ENCODE results near the gene RAB37. TPM values are rescaled to one million over a fixed set of nuclear protein-coding genes. Genes with fewer than 3 reads are reported as not detected.

Gene RAB37
- total and polyA plus RNA-seq, 9 of the 15 experiments (the other 6 are each of a cell fraction or from before 2014, with no cell fraction given): 0.03 to 0.27 (median 0.11) TPM; not detected in 4

DNA sequence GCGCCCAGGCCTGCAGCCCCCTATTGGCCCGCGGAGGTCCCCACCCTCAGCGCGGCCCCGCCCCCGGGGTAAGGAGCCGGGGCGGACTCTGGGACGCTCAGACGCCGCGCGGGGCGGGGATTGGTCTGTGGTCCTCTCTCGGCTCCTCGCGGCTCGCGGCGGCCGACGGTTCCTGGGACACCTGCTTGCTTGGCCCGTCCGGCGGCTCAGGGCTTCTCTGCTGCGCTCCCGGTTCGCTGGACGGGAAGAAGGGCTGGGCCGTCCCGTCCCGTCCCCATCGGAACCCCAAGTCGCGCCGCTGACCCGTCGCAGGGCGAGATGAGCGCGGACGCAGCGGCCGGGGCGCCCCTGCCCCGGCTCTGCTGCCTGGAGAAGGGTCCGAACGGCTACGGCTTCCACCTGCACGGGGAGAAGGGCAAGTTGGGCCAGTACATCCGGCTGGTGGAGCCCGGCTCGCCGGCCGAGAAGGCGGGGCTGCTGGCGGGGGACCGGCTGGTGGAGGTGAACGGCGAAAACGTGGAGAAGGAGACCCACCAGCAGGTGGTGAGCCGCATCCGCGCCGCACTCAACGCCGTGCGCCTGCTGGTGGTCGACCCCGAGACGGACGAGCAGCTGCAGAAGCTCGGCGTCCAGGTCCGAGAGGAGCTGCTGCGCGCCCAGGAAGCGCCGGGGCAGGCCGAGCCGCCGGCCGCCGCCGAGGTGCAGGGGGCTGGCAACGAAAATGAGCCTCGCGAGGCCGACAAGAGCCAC, 11.6 kb downstream of the RAB37 start, which contains the start of gene NHERF1 (continued):
- TF ChIP-seq, protein P1, sequence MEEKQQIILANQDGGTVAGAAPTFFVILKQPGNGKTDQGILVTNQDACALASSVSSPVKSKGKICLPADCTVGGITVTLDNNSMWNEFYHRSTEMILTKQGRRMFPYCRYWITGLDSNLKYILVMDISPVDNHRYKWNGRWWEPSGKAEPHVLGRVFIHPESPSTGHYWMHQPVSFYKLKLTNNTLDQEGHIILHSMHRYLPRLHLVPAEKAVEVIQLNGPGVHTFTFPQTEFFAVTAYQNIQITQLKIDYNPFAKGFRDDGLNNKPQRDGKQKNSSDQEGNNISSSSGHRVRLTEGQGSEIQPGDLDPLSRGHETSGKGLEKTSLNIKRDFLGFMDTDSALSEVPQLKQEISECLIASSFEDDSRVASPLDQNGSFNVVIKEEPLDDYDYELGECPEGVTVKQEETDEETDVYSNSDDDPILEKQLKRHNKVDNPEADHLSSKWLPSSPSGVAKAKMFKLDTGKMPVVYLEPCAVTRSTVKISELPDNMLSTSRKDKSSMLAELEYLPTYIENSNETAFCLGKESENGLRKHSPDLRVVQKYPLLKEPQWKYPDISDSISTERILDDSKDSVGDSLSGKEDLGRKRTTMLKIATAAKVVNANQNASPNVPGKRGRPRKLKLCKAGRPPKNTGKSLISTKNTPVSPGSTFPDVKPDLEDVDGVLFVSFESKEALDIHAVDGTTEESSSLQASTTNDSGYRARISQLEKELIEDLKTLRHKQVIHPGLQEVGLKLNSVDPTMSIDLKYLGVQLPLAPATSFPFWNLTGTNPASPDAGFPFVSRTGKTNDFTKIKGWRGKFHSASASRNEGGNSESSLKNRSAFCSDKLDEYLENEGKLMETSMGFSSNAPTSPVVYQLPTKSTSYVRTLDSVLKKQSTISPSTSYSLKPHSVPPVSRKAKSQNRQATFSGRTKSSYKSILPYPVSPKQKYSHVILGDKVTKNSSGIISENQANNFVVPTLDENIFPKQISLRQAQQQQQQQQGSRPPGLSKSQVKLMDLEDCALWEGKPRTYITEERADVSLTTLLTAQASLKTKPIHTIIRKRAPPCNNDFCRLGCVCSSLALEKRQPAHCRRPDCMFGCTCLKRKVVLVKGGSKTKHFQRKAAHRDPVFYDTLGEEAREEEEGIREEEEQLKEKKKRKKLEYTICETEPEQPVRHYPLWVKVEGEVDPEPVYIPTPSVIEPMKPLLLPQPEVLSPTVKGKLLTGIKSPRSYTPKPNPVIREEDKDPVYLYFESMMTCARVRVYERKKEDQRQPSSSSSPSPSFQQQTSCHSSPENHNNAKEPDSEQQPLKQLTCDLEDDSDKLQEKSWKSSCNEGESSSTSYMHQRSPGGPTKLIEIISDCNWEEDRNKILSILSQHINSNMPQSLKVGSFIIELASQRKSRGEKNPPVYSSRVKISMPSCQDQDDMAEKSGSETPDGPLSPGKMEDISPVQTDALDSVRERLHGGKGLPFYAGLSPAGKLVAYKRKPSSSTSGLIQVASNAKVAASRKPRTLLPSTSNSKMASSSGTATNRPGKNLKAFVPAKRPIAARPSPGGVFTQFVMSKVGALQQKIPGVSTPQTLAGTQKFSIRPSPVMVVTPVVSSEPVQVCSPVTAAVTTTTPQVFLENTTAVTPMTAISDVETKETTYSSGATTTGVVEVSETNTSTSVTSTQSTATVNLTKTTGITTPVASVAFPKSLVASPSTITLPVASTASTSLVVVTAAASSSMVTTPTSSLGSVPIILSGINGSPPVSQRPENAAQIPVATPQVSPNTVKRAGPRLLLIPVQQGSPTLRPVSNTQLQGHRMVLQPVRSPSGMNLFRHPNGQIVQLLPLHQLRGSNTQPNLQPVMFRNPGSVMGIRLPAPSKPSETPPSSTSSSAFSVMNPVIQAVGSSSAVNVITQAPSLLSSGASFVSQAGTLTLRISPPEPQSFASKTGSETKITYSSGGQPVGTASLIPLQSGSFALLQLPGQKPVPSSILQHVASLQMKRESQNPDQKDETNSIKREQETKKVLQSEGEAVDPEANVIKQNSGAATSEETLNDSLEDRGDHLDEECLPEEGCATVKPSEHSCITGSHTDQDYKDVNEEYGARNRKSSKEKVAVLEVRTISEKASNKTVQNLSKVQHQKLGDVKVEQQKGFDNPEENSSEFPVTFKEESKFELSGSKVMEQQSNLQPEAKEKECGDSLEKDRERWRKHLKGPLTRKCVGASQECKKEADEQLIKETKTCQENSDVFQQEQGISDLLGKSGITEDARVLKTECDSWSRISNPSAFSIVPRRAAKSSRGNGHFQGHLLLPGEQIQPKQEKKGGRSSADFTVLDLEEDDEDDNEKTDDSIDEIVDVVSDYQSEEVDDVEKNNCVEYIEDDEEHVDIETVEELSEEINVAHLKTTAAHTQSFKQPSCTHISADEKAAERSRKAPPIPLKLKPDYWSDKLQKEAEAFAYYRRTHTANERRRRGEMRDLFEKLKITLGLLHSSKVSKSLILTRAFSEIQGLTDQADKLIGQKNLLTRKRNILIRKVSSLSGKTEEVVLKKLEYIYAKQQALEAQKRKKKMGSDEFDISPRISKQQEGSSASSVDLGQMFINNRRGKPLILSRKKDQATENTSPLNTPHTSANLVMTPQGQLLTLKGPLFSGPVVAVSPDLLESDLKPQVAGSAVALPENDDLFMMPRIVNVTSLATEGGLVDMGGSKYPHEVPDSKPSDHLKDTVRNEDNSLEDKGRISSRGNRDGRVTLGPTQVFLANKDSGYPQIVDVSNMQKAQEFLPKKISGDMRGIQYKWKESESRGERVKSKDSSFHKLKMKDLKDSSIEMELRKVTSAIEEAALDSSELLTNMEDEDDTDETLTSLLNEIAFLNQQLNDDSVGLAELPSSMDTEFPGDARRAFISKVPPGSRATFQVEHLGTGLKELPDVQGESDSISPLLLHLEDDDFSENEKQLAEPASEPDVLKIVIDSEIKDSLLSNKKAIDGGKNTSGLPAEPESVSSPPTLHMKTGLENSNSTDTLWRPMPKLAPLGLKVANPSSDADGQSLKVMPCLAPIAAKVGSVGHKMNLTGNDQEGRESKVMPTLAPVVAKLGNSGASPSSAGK (IDR thresholded peaks at IDR 0.05): no peak; the same call in 1 of the 2 replicates
- peak; percentile 51 for TF ChIP-seq RBBP5 (IDR thresholded peaks at IDR 0.05; ENCODE audit: borderline replicate concordance, insufficient read depth, low read length, poor library complexity, severe bottlenecking)
- TF ChIP-seq, protein P2, sequence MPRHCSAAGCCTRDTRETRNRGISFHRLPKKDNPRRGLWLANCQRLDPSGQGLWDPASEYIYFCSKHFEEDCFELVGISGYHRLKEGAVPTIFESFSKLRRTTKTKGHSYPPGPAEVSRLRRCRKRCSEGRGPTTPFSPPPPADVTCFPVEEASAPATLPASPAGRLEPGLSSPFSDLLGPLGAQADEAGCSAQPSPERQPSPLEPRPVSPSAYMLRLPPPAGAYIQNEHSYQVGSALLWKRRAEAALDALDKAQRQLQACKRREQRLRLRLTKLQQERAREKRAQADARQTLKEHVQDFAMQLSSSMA (CRISPR knock-in tag; IDR thresholded peaks at IDR 0.05): no peak
- peak; percentile 60 to 78 for TF ChIP-seq MAZ (CRISPR knock-in tag; conservative IDR thresholded peaks at IDR 0.05 in 1 of 2, IDR thresholded peaks at IDR 0.05 in 1 of 2)
- TF ChIP-seq, protein P3, sequence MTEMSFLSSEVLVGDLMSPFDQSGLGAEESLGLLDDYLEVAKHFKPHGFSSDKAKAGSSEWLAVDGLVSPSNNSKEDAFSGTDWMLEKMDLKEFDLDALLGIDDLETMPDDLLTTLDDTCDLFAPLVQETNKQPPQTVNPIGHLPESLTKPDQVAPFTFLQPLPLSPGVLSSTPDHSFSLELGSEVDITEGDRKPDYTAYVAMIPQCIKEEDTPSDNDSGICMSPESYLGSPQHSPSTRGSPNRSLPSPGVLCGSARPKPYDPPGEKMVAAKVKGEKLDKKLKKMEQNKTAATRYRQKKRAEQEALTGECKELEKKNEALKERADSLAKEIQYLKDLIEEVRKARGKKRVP (CRISPR knock-in tag; IDR thresholded peaks at IDR 0.05): no peak
- TF ChIP-seq HDAC6 (IDR thresholded peaks at IDR 0.05; ENCODE audit: low read depth, low read length): no peak
- TF ChIP-seq, protein P4, sequence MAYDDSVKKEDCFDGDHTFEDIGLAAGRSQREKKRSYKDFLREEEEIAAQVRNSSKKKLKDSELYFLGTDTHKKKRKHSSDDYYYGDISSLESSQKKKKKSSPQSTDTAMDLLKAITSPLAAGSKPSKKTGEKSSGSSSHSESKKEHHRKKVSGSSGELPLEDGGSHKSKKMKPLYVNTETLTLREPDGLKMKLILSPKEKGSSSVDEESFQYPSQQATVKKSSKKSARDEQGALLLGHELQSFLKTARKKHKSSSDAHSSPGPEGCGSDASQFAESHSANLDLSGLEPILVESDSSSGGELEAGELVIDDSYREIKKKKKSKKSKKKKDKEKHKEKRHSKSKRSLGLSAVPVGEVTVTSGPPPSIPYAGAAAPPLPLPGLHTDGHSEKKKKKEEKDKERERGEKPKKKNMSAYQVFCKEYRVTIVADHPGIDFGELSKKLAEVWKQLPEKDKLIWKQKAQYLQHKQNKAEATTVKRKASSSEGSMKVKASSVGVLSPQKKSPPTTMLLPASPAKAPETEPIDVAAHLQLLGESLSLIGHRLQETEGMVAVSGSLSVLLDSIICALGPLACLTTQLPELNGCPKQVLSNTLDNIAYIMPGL (CRISPR knock-in tag; IDR thresholded peaks at IDR 0.05): no peak
- no peak for TF ChIP-seq ZNF780A (CRISPR knock-in tag; IDR thresholded peaks at IDR 0.05)
- TF ChIP-seq TAF7 (tag; IDR thresholded peaks at IDR 0.05): peak; percentile 79
- TF ChIP-seq, protein P5, sequence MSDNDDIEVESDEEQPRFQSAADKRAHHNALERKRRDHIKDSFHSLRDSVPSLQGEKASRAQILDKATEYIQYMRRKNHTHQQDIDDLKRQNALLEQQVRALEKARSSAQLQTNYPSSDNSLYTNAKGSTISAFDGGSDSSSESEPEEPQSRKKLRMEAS (CRISPR knock-in tag; IDR thresholded peaks at IDR 0.05): peak; percentile 46
- TF ChIP-seq ESRRB (CRISPR knock-in tag; IDR thresholded peaks at IDR 0.05; ENCODE audit: borderline replicate concordance): no peak

All from K562 (cell line).